ENCODE data around the gene LPP.

GRCh38 chr3:188306435-188307005 lies 152.6 kb downstream of the LPP start:
- TF ChIP-seq CTCF (IDR thresholded peaks at IDR 0.05; ENCODE audit: insufficient read depth, low read length): no peak
- no peak for TF ChIP-seq REST (IDR thresholded peaks at IDR 0.05; ENCODE audit: insufficient replicate concordance, low read depth)
- no peak for TF ChIP-seq POLR2AphosphoS5 (IDR thresholded peaks at IDR 0.05; ENCODE audit: low read depth)
